K562 (cell line): ENCODE data around the gene BZW2. TPM values are rescaled to one million over a fixed set of nuclear protein-coding genes. Genes with fewer than 3 reads are reported as not detected.
A peak's percentile ranks its signal among the peaks of the same experiment; 100 is the strongest.

Source experiments
- CEBPZ ChIP-seq: fragments of 150-350 bp; IDR thresholded peaks from 2 replicates; pipeline ENCODE4 v1.6.1; 2014; ENCODE audit warnings: low read depth, mild to moderate bottlenecking, low read length, borderline replicate concordance
- CTCFL ChIP-seq: IDR thresholded peaks from 2 replicates; pipeline ENCODE4 v1.6.1; 2011; ENCODE audit warnings: borderline replicate concordance, low read depth, mild to moderate bottlenecking, moderate library complexity, low read length; ENCODE audit not compliant: insufficient read depth, poor library complexity, severe bottlenecking
- EWSR1 ChIP-seq: fragments of 450-650 bp; IDR thresholded peaks from 2 replicates; pipeline ENCODE4 v1.6.1; 2018; ENCODE audit warnings: borderline replicate concordance, mild to moderate bottlenecking, low read depth, moderate library complexity; ENCODE audit not compliant: partially characterized antibody
- FOXK2 ChIP-seq, 2 experiments: fragments of 450-650 bp; IDR thresholded peaks in 1 of 2; conservative IDR thresholded peaks in 1 of 2; 2 replicates each; pipeline ENCODE4 v1.6.1; 2016; ENCODE audit warnings: low read depth in 2 of 2, mild to moderate bottlenecking in 1 of 2
- ID3 ChIP-seq, 2 experiments: fragments of 250-450 bp in 1 of 2; fragments of 450-650 bp in 1 of 2; sonication (Bioruptor Pico) in 1 of 2; IDR thresholded peaks; 2 replicates each; pipeline versions ENCODE4 v1.6.1 to v1.8.0; 2016 to 2021; ENCODE audit warnings: mild to moderate bottlenecking in 2 of 2, moderate library complexity in 2 of 2, missing compliant biosample characterization in 1 of 2, missing genetic modification characterization in 1 of 2
- KLF16 ChIP-seq: IDR thresholded peaks from 2 replicates; pipeline ENCODE4 v1.6.1; 2016; ENCODE audit warnings: antibody characterized with exemption
- KLF6 ChIP-seq: fragments of 250-450 bp; sonication (Bioruptor Pico); IDR thresholded peaks from 2 replicates; pipeline ENCODE4 v1.4.0; 2020; ENCODE audit warnings: mild to moderate bottlenecking, moderate library complexity, borderline replicate concordance
- MAZ ChIP-seq, 2 experiments: fragments of 450-650 bp in 1 of 2; sonication (generic) in 1 of 2; formaldehyde crosslinking; IDR thresholded peaks in 1 of 2; conservative IDR thresholded peaks in 1 of 2; 2 replicates each; pipeline versions ENCODE4 v1.4.0 to v1.5.0; 2020; ENCODE audit warnings: mild to moderate bottlenecking in 1 of 2, missing genetic modification reagents in 1 of 2
- PREB ChIP-seq: sonication (generic); formaldehyde crosslinking; IDR thresholded peaks from 2 replicates; pipeline ENCODE4 v1.8.1; 2023; ENCODE audit warnings: mild to moderate bottlenecking, missing genetic modification reagents
- RCOR1 ChIP-seq, 2 experiments: IDR thresholded peaks; 2 replicates each; pipeline ENCODE4 v1.6.1; 2012; ENCODE audit warnings: low read depth in 2 of 2, low read length in 2 of 2, borderline replicate concordance in 1 of 2, improper control_type of control experiment in 1 of 2
- SNAPC5 ChIP-seq: fragments of 250-450 bp; sonication (Bioruptor Pico); IDR thresholded peaks from 2 replicates; pipeline ENCODE4 v1.8.0; 2021; ENCODE audit warnings: moderate library complexity, mild to moderate bottlenecking, inconsistent platforms
- XRCC5 ChIP-seq: fragments of 200-400 bp; formaldehyde crosslinking; IDR thresholded peaks from 2 replicates; pipeline ENCODE4 v1.6.1; 2017; ENCODE audit warnings: low read depth, mild to moderate bottlenecking, low read length
- ZNF121 ChIP-seq: sonication (generic); formaldehyde crosslinking; conservative IDR thresholded peaks from 2 replicates; pipeline ENCODE4 v1.8.0; 2022; ENCODE audit warnings: missing genetic modification reagents
- ZNF444 ChIP-seq: fragments of 250-450 bp; sonication (Bioruptor Pico); IDR thresholded peaks from 2 replicates; pipeline ENCODE4 v1.4.0; 2020; ENCODE audit warnings: mild to moderate bottlenecking, moderate library complexity
- ZNF76 ChIP-seq: fragments of 250-450 bp; sonication (Bioruptor Pico); IDR thresholded peaks from 2 replicates; pipeline ENCODE4 v1.4.0; 2020; ENCODE audit warnings: mild to moderate bottlenecking, moderate library complexity, borderline replicate concordance
- polyA plus RNA-seq, 8 experiments: library from polyadenylated mRNA; depleted of rRNA in 4 of 8; stranded (reverse) in 5 of 8; unstranded in 3 of 8; fragments of >200 nt; fragmentation: Nextera tagmentation in 2 of 8; fragmentation: Illumina TruSeq in 1 of 8; extraction: Ambion mirVana in 2 of 8; extraction: Trizol in 1 of 8; gene quantifications; 2 replicates each; pipeline versions ENCODE4 v1.2.1 to v1.2.3, GENCODE V29; 2011 to 2014; ENCODE audit warnings: inconsistent platforms in 1 of 8, missing spikeins in 1 of 8
- total RNA-seq, 7 experiments: library from RNA; depleted of rRNA in 6 of 7; stranded (reverse); fragments of >200 nt in 6 of 7; fragmentation: Illumina TruSeq in 2 of 7; extraction: Trizol in 2 of 7; gene quantifications; 2 replicates each; pipeline versions ENCODE4 v1.2.1 to v1.2.3, GENCODE V29; 2011 to 2021; ENCODE audit warnings: low replicate concordance in 1 of 7
- TF ChIP-seq, protein P1 (sequence below): fragments of 250-450 bp; sonication (Bioruptor Pico); IDR thresholded peaks from 2 replicates; pipeline ENCODE4 v1.5.0; 2020; ENCODE audit warnings: mild to moderate bottlenecking

The BZW2 gene
- total and polyA plus RNA-seq, 9 of the 15 experiments (the other 6 are each of a cell fraction or from before 2014, with no cell fraction given) = 140 to 316 (median 173) TPM

DNA sequence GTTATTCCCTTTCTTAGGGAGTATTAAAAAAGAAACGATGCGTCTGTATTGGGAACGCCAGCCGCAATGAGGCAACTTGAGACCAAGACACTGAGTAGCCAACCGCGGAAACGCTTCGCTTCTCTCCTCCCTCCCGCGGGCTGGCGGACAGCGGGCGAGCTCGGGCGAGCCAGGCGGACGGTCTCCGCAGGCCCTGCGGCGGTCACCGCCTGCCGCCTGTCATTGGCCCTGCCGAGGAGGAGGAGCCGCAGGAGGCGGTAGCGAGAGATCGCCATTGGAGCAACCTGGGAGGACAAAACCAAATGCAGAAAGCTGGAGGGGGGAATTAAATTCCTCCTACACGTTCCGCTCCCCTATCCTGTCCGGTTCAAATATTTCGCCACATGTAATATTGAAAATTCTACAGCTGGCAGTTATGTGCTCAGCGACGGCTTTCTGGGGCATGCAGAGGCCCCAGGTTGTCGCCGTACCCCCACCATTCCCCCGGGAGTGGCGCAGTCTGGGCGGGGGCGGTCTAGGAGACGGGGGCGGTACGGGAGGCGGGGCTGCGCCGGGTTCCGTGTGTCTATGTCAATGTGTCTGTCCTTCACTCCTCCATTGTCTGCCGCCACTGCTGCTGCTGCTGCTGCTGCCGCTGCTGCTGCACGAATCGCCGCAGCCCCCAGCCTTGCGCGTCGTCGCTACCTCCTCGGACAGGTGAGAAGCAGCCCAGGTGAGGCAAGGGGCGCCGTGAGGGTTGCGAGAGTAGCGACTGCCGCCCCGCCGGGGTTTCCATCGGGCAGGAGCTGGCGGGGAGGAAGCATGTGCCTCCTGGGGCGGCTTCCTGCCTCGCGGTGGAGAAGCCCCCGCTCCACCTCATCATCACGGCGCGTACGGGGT is at the start of gene BZW2, which contains the start of gene ANKMY2 (continued):
- no peak for TF ChIP-seq CTCFL
- peak; percentile 35 to 100; a peak in 3 of 4 replicates for TF ChIP-seq FOXK2 (conservative IDR thresholded peaks at IDR 0.05 in 1 of 2, IDR thresholded peaks at IDR 0.05 in 1 of 2; ENCODE audit: low read depth in 2 of 2)
- no peak for TF ChIP-seq KLF6 (CRISPR knock-in tag)
- no peak for TF ChIP-seq ZNF76
- no peak for TF ChIP-seq EWSR1
- TF ChIP-seq CEBPZ = no peak
- TF ChIP-seq SNAPC5 (CRISPR knock-in tag) = no peak
- peak; percentile 82 to 87; a peak in 3 of 4 replicates for TF ChIP-seq MAZ (CRISPR knock-in tag; conservative IDR thresholded peaks at IDR 0.05 in 1 of 2, IDR thresholded peaks at IDR 0.05 in 1 of 2)
- TF ChIP-seq ZNF121 (CRISPR knock-in tag) = no peak
- TF ChIP-seq XRCC5 = no peak
- no peak for TF ChIP-seq KLF16
- TF ChIP-seq, protein P1, sequence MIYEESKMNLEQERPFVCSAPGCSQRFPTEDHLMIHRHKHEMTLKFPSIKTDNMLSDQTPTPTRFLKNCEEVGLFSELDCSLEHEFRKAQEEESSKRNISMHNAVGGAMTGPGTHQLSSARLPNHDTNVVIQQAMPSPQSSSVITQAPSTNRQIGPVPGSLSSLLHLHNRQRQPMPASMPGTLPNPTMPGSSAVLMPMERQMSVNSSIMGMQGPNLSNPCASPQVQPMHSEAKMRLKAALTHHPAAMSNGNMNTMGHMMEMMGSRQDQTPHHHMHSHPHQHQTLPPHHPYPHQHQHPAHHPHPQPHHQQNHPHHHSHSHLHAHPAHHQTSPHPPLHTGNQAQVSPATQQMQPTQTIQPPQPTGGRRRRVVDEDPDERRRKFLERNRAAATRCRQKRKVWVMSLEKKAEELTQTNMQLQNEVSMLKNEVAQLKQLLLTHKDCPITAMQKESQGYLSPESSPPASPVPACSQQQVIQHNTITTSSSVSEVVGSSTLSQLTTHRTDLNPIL (CRISPR knock-in tag) = no peak
- TF ChIP-seq ZNF444 (CRISPR knock-in tag) = no peak
- TF ChIP-seq RCOR1 (IDR thresholded peaks at IDR 0.05; ENCODE audit: borderline replicate concordance in 1 of 2, low read depth in 2 of 2, low read length in 2 of 2) = no peak
- no peak for TF ChIP-seq ID3 (CRISPR knock-in tag; IDR thresholded peaks at IDR 0.05)
- no peak for TF ChIP-seq ID3 (tag; IDR thresholded peaks at IDR 0.05)
- TF ChIP-seq PREB (CRISPR knock-in tag) = no peak
